Measurements from ENCODE around the gene FOXI1. TPM values are rescaled to one million over a fixed set of nuclear protein-coding genes. Genes with fewer than 3 reads are reported as not detected.

The FOXI1 gene
- total and polyA plus RNA-seq, 2 of the 13 experiments (the other 11 are each of a cell fraction or from before 2014, with no cell fraction given) = not detected

DNA sequence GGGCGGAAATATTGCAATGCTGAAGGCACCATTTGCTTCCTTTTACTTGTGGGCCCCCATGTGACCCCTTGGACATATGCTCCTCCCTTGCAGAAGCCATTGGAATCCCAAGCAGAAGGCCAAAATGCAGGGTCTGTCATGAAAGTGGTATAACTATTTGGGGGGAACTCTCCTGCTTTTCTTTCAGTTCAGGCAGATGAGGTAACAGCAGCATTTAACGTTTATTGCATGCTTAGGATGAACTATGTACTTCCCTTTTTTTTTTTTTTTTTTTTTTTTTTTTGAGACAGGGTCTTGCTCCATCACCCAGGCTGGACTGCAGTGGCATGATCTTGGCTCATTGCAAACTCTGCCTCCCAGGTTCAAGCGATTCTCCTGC lies 7.8 kb downstream of the FOXI1 start:
- Histone ChIP-seq H3K4me1 (ENCODE audit: insufficient read depth, low read length) (no peaks in the 10 kb centered on the region), H4K20me1 (ENCODE audit: insufficient read depth, low read length) (no peaks in the 10 kb centered on the region), H3K9me3 (ENCODE audit: low read length) (no peaks in the 10 kb centered on the region), H3K9ac (ENCODE audit: insufficient read depth, low read depth, low read length) (no peak overlapping the region), H3K27me3 (ENCODE audit: control insufficient read depth in 1 of 2, insufficient read depth in 2 of 2, low read length in 2 of 2) (no peaks in the 10 kb centered on the region; a peak in 1 of 5 replicates), H3K27ac (ENCODE audit: extremely low read length, insufficient read depth, low read length) (no peak overlapping the region), H3K4me2 (ENCODE audit: low read depth, low read length) (no peak overlapping the region), H2AFZ (ENCODE audit: low read length) (no peak overlapping the region), H3K36me3 (replicated peaks in 1 of 2; ENCODE audit: control insufficient read depth in 1 of 2, insufficient read depth in 2 of 2, low read length in 2 of 2) (no peaks in the 10 kb centered on the region), H3K4me3 (replicated peaks in 1 of 3; ENCODE audit: insufficient read depth in 1 of 3, low read depth in 2 of 3, low read length in 3 of 3) (no peak overlapping the region), H3K79me2 (ENCODE audit: insufficient read depth, low read length) (no peaks in the 10 kb centered on the region)
- ChIA-PET CTCF (ENCODE audit: low intra/inter-chr PET ratio, low total read pairs) (no interaction called here), POLR2A (no interaction called here)
- DNase-seq (ENCODE audit: low spot score) (no peak), ATAC-seq (no peak), FAIRE-seq (no peak)
- TF ChIP-seq PRDM10 (CRISPR knock-in tag; IDR thresholded peaks at IDR 0.05; ENCODE audit: low read depth) (no peak), GRHL1 (CRISPR knock-in tag; conservative IDR thresholded peaks at IDR 0.05) (no peak)
- BruUV-seq (replicated peaks) = no TSS peak
- 3% methylated on average over 2 of the region's 3 CpGs for WGBS (ENCODE audit: low lambda C conversion rate)
- in situ Hi-C loops (cut with HindIII; ENCODE audit: extremely low pct_ligation_motif_present, low pct_unique_long_range_greater_than_20kb) = no loop called here
- intact Hi-C loops (cut with micrococcal nuclease; ENCODE audit: unreplicated experiment) = no loop called here

DNA sequence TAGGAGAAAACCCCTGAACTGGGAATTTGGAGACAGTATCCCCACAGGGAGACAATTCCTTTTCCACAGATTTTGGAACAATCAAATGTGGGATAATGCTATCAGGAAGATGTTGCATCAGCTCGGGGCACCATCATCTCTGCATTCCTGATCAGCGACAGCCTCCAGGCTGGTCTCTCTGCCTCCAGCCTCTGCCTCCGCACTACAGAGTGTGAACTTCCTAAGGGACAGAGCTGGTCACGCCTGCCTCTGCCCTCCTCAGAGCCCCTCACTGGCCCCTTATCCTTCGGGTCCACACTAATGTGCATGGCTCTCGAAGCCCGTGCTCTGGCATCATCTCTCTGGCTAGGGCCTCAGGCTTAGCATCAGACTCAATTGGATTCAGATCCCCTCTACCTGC lies 8.6 kb downstream of the FOXI1 start:
- Histone ChIP-seq H3K36me3 (replicated peaks in 1 of 2; ENCODE audit: control insufficient read depth in 1 of 2, insufficient read depth in 2 of 2, low read length in 2 of 2) (no peaks in the 10 kb centered on the region), H3K79me2 (ENCODE audit: insufficient read depth, low read length) (no peaks in the 10 kb centered on the region), H3K4me3 (replicated peaks in 1 of 3; ENCODE audit: insufficient read depth in 1 of 3, low read depth in 2 of 3, low read length in 3 of 3) (no peak overlapping the region), H3K9me3 (ENCODE audit: low read length) (no peaks in the 10 kb centered on the region), H3K4me2 (ENCODE audit: low read depth, low read length) (no peak overlapping the region), H3K9ac (ENCODE audit: insufficient read depth, low read depth, low read length) (no peak overlapping the region), H4K20me1 (ENCODE audit: insufficient read depth, low read length) (no peaks in the 10 kb centered on the region), H3K4me1 (ENCODE audit: insufficient read depth, low read length) (no peaks in the 10 kb centered on the region), H3K27me3 (ENCODE audit: control insufficient read depth in 1 of 2, insufficient read depth in 2 of 2, low read length in 2 of 2) (no peaks in the 10 kb centered on the region; a peak in 1 of 5 replicates), H3K27ac (ENCODE audit: extremely low read length, insufficient read depth, low read length) (no peak overlapping the region), H2AFZ (ENCODE audit: low read length) (no peak overlapping the region)
- in situ Hi-C loops (cut with HindIII; ENCODE audit: extremely low pct_ligation_motif_present, low pct_unique_long_range_greater_than_20kb) (no loop called here), intact Hi-C loops (cut with micrococcal nuclease; ENCODE audit: unreplicated experiment) (no loop called here)
- WGBS (ENCODE audit: low lambda C conversion rate) = 57% methylated on average over 2 of the region's 7 CpGs
- POLR2A ChIA-PET = no interaction called here
- TF ChIP-seq EED (CRISPR knock-in tag; IDR thresholded peaks at IDR 0.05) = no peak
- no peak for TF ChIP-seq ZFP41 (CRISPR knock-in tag; IDR thresholded peaks at IDR 0.05; ENCODE audit: borderline replicate concordance)
- no peak for TF ChIP-seq KDM6A (CRISPR knock-in tag; IDR thresholded peaks at IDR 0.05; ENCODE audit: low read depth)
- TF ChIP-seq, protein P1, sequence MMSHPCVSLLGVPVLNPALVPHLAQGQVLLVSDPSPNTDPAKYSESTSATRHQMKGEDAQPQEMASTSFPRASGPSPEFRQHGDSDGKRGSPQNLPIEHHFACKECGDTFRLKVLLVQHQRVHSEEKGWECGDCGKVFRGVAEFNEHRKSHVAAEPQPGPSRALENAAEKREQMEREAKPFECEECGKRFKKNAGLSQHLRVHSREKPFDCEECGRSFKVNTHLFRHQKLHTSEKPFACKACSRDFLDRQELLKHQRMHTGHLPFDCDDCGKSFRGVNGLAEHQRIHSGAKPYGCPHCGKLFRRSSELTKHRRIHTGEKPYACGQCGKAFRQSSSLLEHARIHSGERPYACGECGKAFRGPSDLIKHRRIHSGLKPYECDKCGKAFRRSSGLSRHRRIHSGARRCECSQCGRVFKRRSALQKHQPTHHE (CRISPR knock-in tag; IDR thresholded peaks at IDR 0.05; ENCODE audit: borderline replicate concordance) = no peak
- no peak for TF ChIP-seq ZNF713 (CRISPR knock-in tag; IDR thresholded peaks at IDR 0.05)
- no peak for TF ChIP-seq ZNF841 (CRISPR knock-in tag; IDR thresholded peaks at IDR 0.05; ENCODE audit: borderline replicate concordance)
- TF ChIP-seq, protein P2, sequence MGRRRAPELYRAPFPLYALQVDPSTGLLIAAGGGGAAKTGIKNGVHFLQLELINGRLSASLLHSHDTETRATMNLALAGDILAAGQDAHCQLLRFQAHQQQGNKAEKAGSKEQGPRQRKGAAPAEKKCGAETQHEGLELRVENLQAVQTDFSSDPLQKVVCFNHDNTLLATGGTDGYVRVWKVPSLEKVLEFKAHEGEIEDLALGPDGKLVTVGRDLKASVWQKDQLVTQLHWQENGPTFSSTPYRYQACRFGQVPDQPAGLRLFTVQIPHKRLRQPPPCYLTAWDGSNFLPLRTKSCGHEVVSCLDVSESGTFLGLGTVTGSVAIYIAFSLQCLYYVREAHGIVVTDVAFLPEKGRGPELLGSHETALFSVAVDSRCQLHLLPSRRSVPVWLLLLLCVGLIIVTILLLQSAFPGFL (CRISPR knock-in tag; IDR thresholded peaks at IDR 0.05) = no peak
- no peak for TF ChIP-seq ZNF772 (CRISPR knock-in tag; IDR thresholded peaks at IDR 0.05)
- no peak for TF ChIP-seq ZNF44 (CRISPR knock-in tag; IDR thresholded peaks at IDR 0.05)
- no peak for DNase-seq (ENCODE audit: low spot score)
- CTCF ChIA-PET (ENCODE audit: low intra/inter-chr PET ratio, low total read pairs) = no interaction called here
- no peak for FAIRE-seq
- ATAC-seq = no peak
- no TSS peak for BruUV-seq (replicated peaks)

Data from HepG2 (cell line).